CD4-positive, alpha-beta T cell (primary cell): ENCODE data around the gene EMP1. TPM values are rescaled to one million over a fixed set of nuclear protein-coding genes. Genes with fewer than 3 reads are reported as not detected.

Experiments
- ATAC-seq: fragments of 200-7000 bp; cut with Tn5 transposase; one replicate; pipeline ENCODE4 v1.10.0; 2022; ENCODE audit warnings: mild to moderate bottlenecking; ENCODE audit not compliant: poor library complexity
- CTCF ChIA-PET: fragments of 350-600 bp; sonication (Branson Sonifier 250); formaldehyde crosslinking; loops from one replicate; lab custom pipeline; 2021; ENCODE audit warnings: antibody characterized with exemption, inconsistent platforms; lab: Charles Lee
- POLR2A ChIA-PET: fragments of 350-600 bp; sonication (Branson Sonifier 250); formaldehyde crosslinking; loops from one replicate; lab custom pipeline; 2021; ENCODE audit warnings: antibody characterized with exemption, inconsistent platforms; lab: Charles Lee
- DNase-seq, 14 experiments: peaks; one replicate each; pipeline ENCODE4 v3.0.0-alpha.2; 2013 to 2020; ENCODE audit warnings: mixed read lengths in 2 of 14
- H3K27ac ChIP-seq, 2 donors: one replicate each; pipeline versions ENCODE4 v1.5.1 to v1.7.0; 2013; ENCODE audit warnings: low read length in 2 of 2, low read depth in 1 of 2, mild to moderate bottlenecking in 1 of 2
- H3K27me3 ChIP-seq, 2 experiments: 1 replicate in 1 of 2; 2 replicates in 1 of 2; pipeline versions ENCODE4 v1.6.1 to v1.7.0; 2013; ENCODE audit warnings: low read length in 2 of 2, control low read depth in 1 of 2, mild to moderate bottlenecking in 1 of 2, moderate library complexity in 1 of 2; ENCODE audit not compliant: insufficient read depth in 2 of 2, control insufficient read depth in 1 of 2
- H3K36me3 ChIP-seq: one replicate; pipeline ENCODE4 v1.6.1; 2013; ENCODE audit warnings: low read length, control low read depth; ENCODE audit not compliant: insufficient read depth
- H3K4me1 ChIP-seq: one replicate; pipeline ENCODE4 v1.6.1; 2013; ENCODE audit warnings: low read length, control low read depth; ENCODE audit not compliant: insufficient read depth
- H3K4me3 ChIP-seq: one replicate; pipeline ENCODE4 v1.5.1; 2013; ENCODE audit warnings: mild to moderate bottlenecking, low read length, moderate library complexity
- H3K9me3 ChIP-seq, 2 experiments: 1 replicate in 1 of 2; 2 replicates in 1 of 2; pipeline versions ENCODE4 v1.6.1 to v1.7.0; 2013; ENCODE audit warnings: low read length in 2 of 2, mild to moderate bottlenecking in 2 of 2, control low read depth in 1 of 2, moderate library complexity in 1 of 2; ENCODE audit not compliant: control insufficient read depth in 1 of 2, insufficient read depth in 1 of 2
- H3K27ac Mint-ChIP-seq: one replicate; pipeline ENCODE4 v1.8.0; 2020; ENCODE audit warnings: mixed read lengths
- H3K27me3 Mint-ChIP-seq: one replicate; pipeline ENCODE4 v1.8.0; 2021; ENCODE audit warnings: mixed read lengths
- H3K36me3 Mint-ChIP-seq: one replicate; pipeline ENCODE4 v1.8.0; 2021; ENCODE audit warnings: low read depth, mixed read lengths
- H3K4me1 Mint-ChIP-seq: one replicate; pipeline ENCODE4 v1.8.0; 2021; ENCODE audit warnings: low read depth, mixed read lengths
- H3K4me3 Mint-ChIP-seq: one replicate; pipeline ENCODE4 v1.8.0; 2020; ENCODE audit warnings: mild to moderate bottlenecking, mixed read lengths
- H3K9me3 Mint-ChIP-seq: one replicate; pipeline ENCODE4 v1.8.0; 2020; ENCODE audit warnings: mixed read lengths
- CTCF ChIP-seq: fragments of 200-600 bp; IDR thresholded peaks from one replicate; pipeline ENCODE4 v1.8.0; 2022; ENCODE audit warnings: antibody characterized with exemption, mild to moderate bottlenecking
- intact Hi-C, 2 experiments: fragments of 100-400 bp; cut with DNase I in 1 of 2; cut with micrococcal nuclease in 1 of 2; formaldehyde crosslinking; loops; one replicate each; pipeline versions ENCODE4 v1.15.1 to v1.9.0; 2023 to 2025; cut with DNase I, micrococcal nuclease
- total RNA-seq, 174 experiments: library from RNA in 2 of 174; stranded (reverse) in 2 of 174; gene quantifications; one replicate each; pipeline ENCODE4 v1.2.3 and lab custom pipeline; 2021 to 2026

The EMP1 gene
- total RNA-seq, 2 experiments from 2014 or later = 9.0 to 9.1 TPM

DNA sequence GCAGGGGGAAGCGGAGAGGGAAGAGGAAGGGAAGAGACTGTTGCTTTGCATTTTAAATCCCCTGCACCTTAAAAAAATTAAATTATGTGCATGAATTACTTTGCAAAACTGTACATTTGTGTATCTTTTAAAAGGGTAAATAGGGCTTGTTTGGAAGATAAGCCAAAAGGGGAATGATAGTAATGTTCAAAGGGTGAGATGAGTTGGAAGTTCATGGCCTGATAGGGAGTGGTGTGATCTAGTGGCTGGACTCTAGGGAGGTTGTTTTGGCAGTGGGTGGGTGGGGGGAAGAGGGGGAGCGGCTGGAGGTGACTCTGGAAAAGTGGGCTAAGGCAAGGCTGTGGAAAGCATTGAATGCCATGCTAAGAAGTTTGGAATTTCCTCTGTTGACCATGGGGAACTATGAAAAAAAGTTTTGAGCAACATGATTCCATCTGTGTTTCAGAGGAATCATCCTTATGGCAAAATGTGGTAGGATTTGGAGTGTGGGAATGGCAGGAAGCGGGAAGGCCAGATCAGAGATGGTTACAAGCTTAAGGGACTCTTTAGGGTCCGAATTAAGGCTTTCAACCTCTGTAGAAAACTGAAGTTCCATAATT lies 25.5 kb upstream of the EMP1 start:
- Mint-ChIP-seq H3K27me3 (no peaks in the 10 kb centered on the region), H3K27ac (no peak overlapping the region)
- POLR2A ChIA-PET = no interaction called here

GRCh38 chr12:13171921-13172859 lies 24.3 kb upstream of the EMP1 start:
- DNase-seq = no peak
- peaks cover 10% of the 10 kb centered on the region for H3K4me1 Mint-ChIP-seq
- Histone ChIP-seq H3K36me3 (no peaks in the 10 kb centered on the region), H3K4me3 (no peak overlapping the region), H3K4me1 (no peaks in the 10 kb centered on the region), H3K27me3 (no peaks in the 10 kb centered on the region), H3K27ac (no peak overlapping the region), H3K9me3 (peaks cover 0 to 4% of the 10 kb centered on the region in 2 experiments)
- no peaks in the 10 kb centered on the region for H3K36me3 Mint-ChIP-seq
- no peak for ATAC-seq
- CTCF ChIA-PET = no interaction called here
- TF ChIP-seq CTCF = no peak
- intact Hi-C loops = no loop called here
- POLR2A ChIA-PET = no interaction called here
- H3K27ac Mint-ChIP-seq = no peak overlapping the region
- H3K27me3 Mint-ChIP-seq = no peaks in the 10 kb centered on the region
- no peaks in the 10 kb centered on the region for H3K9me3 Mint-ChIP-seq
- H3K4me3 Mint-ChIP-seq = no peak overlapping the region

More for the DNA sequence above, 25.5 kb upstream of the EMP1 start:
- Mint-ChIP-seq H3K4me3 (no peak overlapping the region), H3K36me3 (no peaks in the 10 kb centered on the region), H3K9me3 (no peaks in the 10 kb centered on the region), H3K4me1 (peaks cover 19% of the 10 kb centered on the region)
- DNase-seq = no peak
- peaks cover 11% of the 10 kb centered on the region for H3K4me1 ChIP-seq
- H3K27me3 ChIP-seq = no peaks in the 10 kb centered on the region
- no peak for TF ChIP-seq CTCF
- H3K27ac ChIP-seq = no peak overlapping the region
- ATAC-seq = no peak
- intact Hi-C loops = no loop called here
- peaks cover 0 to 4% of the 10 kb centered on the region in 2 experiments for H3K9me3 ChIP-seq
- no peaks in the 10 kb centered on the region for H3K36me3 ChIP-seq
- CTCF ChIA-PET = no interaction called here
- H3K4me3 ChIP-seq = no peak overlapping the region

DNA sequence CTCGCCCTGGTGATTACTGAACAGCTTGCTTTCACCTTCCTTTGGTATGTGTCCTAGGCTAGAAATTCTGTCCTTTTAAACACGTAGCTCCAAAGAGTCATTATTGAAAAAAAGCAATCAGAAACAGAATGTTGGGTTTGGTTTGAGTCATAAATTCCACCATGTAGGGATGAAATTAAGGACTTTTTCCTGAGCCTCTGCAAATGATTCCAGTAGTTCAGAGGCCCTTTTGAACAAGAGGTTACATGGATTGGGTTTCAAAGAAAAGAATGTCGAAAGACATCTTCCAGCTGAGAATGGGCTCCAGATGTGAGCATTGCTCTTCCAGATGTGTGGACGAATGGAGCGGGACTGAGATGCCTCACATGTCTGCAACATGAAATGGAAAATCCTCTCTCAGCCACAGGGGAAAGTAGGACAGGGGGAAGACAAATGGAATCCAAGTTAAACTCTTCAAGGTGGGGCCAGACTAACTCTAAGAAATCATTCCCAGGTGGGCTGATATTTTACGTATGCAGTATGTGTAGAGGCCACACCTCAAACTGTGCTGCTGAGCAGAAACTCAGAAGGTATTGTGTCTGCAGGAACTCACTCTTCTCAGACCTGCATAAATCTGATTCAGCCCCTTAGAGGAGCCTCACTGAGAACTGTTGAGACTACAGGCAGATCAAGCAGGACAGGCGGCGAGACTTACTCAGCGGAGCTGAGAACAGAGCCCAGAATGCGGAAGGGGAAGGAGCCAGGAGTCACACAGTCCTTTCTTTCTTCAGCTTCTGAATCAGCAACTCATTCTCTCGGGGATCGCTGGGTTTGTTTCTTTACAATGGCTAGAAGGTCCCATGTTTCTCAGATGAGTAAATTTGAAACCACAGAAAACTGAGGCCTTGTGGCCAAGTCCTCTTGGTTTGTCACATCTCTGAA lies 23.3 kb upstream of the EMP1 start:
- Mint-ChIP-seq H3K4me1 (peaks cover 20% of the 10 kb centered on the region), H3K27ac (no peak overlapping the region)
- DNase-seq = peak in 3 of 14 experiments; percentile 38 to 58 (median 51)

More for the DNA sequence above, 23.3 kb upstream of the EMP1 start:
- Histone ChIP-seq H3K9me3 (no peaks in the 10 kb centered on the region), H3K4me3 (no peak overlapping the region), H3K36me3 (no peaks in the 10 kb centered on the region), H3K4me1 (no peaks in the 10 kb centered on the region), H3K27me3 (no peaks in the 10 kb centered on the region), H3K27ac (no peak overlapping the region)
- no peaks in the 10 kb centered on the region for H3K36me3 Mint-ChIP-seq
- no peaks in the 10 kb centered on the region for H3K27me3 Mint-ChIP-seq
- ChIA-PET POLR2A (no interaction called here), CTCF (interaction anchor here (0.6 to 0.9 kb wide), 2 partner anchors 9 to 44 kb away, joined by 3 to 4 read pairs; no protein-coding TSS in a partner anchor)
- TF ChIP-seq CTCF = no peak
- H3K9me3 Mint-ChIP-seq = no peaks in the 10 kb centered on the region
- H3K4me3 Mint-ChIP-seq = no peak overlapping the region
- intact Hi-C loops = no loop called here
- ATAC-seq = peak; percentile 48
